Measurements from ENCODE around the gene AHRR. TPM values are rescaled to one million over a fixed set of nuclear protein-coding genes. Genes with fewer than 3 reads are reported as not detected.

Gene AHRR
- total and polyA plus RNA-seq, 3 donors from 2014 or later: 36.9 to 68.5 (median 43.4) TPM

DNA sequence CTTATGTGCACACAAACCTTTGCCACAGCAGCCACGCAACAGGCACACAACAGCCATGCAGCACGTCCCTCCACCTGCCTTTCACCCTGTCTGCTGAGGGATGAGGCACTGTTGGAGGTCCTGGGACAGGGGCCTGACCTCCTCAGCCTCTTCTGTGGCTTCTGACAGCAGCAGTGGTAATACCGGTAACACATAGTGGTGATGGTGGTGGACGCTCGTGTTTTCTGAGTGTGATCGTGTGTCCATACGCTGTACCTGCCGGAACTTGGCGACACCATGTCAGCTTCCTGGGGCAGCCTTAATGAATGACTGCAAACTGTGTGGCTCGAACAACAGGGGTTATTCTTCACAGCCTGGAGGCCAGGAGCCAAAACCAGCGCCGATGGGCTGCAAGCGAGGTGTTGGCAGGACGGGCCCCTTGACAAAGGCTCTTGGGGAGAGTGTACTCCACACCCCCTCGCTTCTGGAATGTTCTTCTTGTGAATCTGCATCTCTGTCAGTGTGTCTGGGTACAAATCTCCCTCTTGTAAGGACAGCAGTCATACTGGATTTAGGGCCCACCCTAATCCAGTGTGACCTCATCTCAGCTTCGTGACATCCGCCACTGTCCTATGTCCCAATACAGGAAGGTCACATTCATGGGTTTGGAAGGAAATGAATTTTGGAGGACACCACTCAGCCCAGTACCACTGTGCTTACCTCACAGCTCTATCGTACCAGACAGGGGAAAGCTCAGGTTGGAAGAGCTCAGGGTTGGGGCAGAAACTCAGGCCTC, 66.2 kb downstream of the AHRR start:
- intact Hi-C loops (cut with DNase I; ENCODE audit: low total_unique reads): no loop called here
- no peaks in the 10 kb centered on the region for H3K9me3 ChIP-seq
- peak; percentile 3 for DNase-seq
- no peaks in the 10 kb centered on the region for H3K36me3 ChIP-seq (ENCODE audit: low read depth, missing control alignments)
- TF ChIP-seq POLR2A (IDR thresholded peaks at IDR 0.05) (no peak), CTCF (IDR thresholded peaks at IDR 0.05) (no peak)
- no peak overlapping the region for H3K4me3 ChIP-seq
- H3K27ac ChIP-seq: no peak overlapping the region
- no peaks in the 10 kb centered on the region for H3K27me3 ChIP-seq
- 93 to 95% methylated on average over 16 to 18 of the region's 18 CpGs for whole genome bisulfite sequencing, 2 donors
- no peaks in the 10 kb centered on the region for H3K4me1 ChIP-seq

GRCh38 chr5:388266-389196, 67.0 kb downstream of the AHRR start:
- intact Hi-C loops (cut with DNase I; ENCODE audit: low total_unique reads): no loop called here
- WGBS, 2 donors: 89 to 95% methylated on average over 14 to 34 of the region's 34 CpGs
- Histone ChIP-seq H3K27me3 (no peaks in the 10 kb centered on the region), H3K27ac (no peak overlapping the region), H3K4me3 (no peak overlapping the region), H3K4me1 (no peaks in the 10 kb centered on the region), H3K9me3 (no peaks in the 10 kb centered on the region), H3K36me3 (ENCODE audit: low read depth, missing control alignments) (no peaks in the 10 kb centered on the region)
- DNase-seq: peak; percentile 8
- TF ChIP-seq POLR2A (IDR thresholded peaks at IDR 0.05) (no peak), CTCF (IDR thresholded peaks at IDR 0.05) (no peak)

GRCh38 chr5:389197-389821, 67.8 kb downstream of the AHRR start:
- intact Hi-C loops (cut with DNase I; ENCODE audit: low total_unique reads): no loop called here
- Histone ChIP-seq H3K27me3 (no peaks in the 10 kb centered on the region), H3K4me3 (no peak overlapping the region), H3K9me3 (no peaks in the 10 kb centered on the region), H3K27ac (no peak overlapping the region), H3K4me1 (no peaks in the 10 kb centered on the region), H3K36me3 (ENCODE audit: low read depth, missing control alignments) (no peaks in the 10 kb centered on the region)
- no peak for DNase-seq
- 93 to 96% methylated on average over 24 to 32 of the region's 32 CpGs for WGBS, 2 donors
- TF ChIP-seq CTCF (IDR thresholded peaks at IDR 0.05) (no peak), POLR2A (IDR thresholded peaks at IDR 0.05) (no peak)

DNA sequence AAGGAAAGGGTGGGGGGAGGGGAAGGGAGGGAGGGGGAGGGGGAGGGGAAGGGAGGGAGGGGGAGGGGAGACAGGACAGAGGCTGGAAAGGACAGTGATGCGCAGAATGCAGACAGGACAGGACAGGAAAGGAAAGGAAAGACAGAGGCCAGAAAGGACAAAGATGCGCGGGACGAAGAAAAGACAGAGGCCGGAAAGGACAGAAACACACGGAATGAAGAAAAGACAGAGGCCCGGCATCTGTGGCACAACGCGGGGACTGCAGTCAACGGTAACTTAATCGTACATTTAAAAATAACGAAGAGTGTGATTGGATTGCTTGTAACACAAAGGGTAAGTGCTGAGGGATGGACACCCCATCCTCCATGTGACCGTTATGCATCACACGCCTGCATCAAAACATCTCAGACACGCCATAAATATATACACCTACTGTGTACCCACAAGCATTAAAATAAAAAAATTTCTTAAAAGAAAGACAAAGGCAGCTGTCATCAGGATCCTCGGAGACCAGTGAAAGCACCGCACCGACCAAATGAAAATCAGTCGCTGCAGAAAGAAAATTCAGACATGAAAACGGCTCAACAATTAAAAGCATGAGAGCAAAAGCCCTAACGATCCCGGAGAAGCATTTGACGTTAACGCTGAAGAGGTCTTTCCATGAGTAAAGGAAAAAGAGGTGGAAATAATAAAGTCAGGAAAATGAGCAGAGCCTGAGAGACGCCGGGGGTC, 68.5 kb downstream of the AHRR start:
- WGBS, 2 donors: 87 to 90% methylated on average over 26 of the region's 26 CpGs
- H3K4me3 ChIP-seq: no peak overlapping the region
- H3K9me3 ChIP-seq: no peaks in the 10 kb centered on the region
- intact Hi-C loops (cut with DNase I; ENCODE audit: low total_unique reads): no loop called here
- no peak for TF ChIP-seq POLR2A (IDR thresholded peaks at IDR 0.05)
- no peak for TF ChIP-seq CTCF (IDR thresholded peaks at IDR 0.05)
- H3K4me1 ChIP-seq: no peaks in the 10 kb centered on the region
- no peak for DNase-seq
- no peaks in the 10 kb centered on the region for H3K36me3 ChIP-seq (ENCODE audit: low read depth, missing control alignments)
- H3K27ac ChIP-seq: no peak overlapping the region
- no peaks in the 10 kb centered on the region for H3K27me3 ChIP-seq
